Activated CD8-positive, alpha-beta memory T cell treated with anti-CD3 and anti-CD28 coated beads, Interleukin-2, amount 50 U/mL, for 24 hours (primary cell): ENCODE measurements around the gene PDE7B.

ENCODE experiments used
- DNase-seq: peaks from one replicate; pipeline ENCODE4 v3.0.0-alpha.2; 2020; ENCODE audit errors: extremely low read depth

The PDE7B gene

DNA sequence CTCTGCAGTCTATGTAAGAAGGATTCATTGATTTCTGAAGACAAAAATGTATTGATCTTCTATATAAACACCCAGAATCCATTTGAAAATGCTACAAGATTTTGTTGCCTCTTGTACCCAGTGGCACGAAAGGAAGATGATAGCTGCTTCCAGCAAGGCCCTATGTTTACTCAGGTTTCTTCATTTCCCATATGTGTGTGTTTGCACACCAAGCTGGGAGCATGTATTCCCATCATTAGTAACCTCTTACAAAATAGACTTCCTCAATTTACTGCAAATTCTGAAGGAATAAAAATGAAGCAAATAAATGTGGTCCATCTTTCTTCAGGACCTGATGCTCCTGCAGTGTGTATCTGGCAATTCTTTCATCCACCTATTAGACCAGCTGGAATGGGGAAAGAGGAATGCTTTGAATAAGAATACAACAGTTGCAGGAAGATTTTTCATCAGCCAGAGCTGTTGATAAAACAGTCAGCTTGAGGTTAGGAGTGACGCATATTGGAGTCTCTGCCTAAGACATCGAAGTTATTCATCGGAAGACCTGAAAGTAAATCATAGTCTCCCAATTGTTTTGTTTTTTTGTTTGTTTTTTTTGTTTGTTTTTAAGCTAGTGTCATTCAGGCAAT is 132.3 kb downstream of the PDE7B start:
- no peak for DNase-seq

DNA sequence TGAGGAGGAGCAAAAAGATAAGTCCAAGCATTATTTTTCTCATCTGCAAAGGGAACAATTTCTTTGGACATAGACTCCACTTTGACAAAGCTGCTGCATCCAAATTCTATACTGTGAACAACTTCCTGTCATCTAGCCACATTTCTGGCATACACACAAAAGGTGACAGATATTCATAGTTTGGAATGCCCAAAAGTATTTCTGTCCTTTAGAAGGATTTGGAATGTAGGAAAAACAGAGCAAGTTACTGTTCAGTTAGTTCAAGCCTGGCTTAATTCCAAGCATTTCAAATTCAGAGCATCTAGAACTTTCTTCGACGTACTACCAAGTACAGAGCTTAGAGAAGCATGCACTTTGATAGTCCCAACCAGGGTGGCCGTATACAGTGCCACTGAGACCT is 134.0 kb downstream of the PDE7B start:
- DNase-seq, result no peak

DNA sequence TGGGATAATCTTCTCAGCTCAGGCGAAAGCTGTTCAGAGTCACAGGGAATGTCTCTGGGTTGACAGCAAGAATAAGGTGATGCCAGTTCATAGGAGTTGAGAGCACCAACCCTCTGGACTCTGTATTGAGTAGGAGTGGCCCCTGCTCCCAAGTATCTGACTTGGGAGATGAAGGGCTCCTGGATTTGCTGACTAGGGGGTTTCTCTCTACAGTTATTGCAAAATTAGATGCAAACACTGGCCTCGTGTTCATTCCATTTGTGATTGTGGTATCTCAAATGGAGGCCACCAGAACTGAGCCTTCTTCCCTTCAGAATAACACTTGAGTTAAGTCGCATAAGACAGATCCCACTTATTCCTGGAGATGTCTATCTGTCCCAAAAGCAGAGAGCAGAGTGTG is 135.7 kb downstream of the PDE7B start:
- DNase-seq, result no peak

DNA sequence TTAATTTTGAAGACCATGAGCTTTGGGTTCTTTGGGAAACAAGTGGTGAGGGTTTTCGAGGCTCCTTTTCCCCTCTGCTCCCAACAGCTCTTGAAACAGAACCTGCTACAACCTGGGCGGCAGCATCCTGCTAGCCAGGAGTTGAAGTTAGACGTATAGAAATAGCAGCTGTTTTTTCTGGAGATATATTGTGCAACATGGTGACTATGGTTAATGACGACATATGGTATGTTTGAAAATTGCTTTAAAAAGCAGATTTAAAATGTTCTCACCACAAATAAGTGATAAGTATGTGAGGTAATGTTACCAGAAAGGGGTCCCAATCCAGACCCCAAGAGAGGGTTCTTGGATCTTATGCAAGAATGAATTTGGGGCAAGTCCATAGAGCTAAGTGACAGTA is 138.9 kb downstream of the PDE7B start:
- no peak for DNase-seq

DNA sequence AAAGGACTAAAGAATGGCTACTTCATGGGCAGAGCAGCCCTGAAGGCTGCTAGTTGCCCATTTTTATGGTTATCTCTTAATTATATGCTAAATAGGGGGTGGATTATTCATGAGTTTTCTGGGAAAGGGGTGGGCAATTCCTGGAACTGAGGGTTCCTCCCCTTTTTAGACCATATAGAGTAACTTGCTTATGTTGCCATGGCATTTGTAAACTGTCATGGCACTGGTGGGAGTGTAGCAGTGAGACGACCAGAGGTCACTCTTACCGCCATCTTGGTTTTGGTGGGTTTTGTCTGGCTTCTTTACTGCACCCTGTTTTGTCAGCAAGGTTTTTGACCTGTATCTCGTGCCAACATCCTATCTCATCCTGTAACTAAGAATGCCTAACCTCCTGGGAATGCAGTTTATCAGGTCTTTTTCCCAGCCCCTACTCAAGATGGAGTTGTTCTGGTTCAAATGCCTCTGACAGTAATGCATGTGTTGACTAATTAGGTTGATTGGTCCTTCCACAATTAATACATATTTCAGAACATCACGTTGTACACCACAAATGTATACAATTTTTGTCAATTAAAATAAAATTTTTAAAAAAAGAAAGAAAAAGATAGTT is 139.5 kb downstream of the PDE7B start:
- DNase-seq, result no peak

DNA sequence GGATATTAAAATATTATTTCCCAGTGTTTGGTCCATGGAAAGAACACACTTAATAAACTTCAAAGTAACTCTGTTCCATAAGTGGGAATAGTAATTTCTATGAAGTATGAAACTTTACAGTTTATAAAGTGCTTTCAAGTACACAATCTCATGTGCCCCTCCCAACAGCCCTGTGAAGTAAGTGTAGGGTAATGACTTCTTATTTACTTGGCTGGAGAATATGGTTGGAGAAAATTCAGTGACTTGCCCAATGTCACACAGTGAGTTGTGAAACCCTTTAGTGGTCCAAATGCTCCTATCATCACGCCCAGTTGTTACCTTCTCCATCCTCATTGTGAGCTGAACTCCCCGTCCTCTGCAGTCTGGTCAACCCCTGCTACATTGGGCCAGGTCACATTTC is 141.2 kb downstream of the PDE7B start:
- DNase-seq, result no peak

DNA sequence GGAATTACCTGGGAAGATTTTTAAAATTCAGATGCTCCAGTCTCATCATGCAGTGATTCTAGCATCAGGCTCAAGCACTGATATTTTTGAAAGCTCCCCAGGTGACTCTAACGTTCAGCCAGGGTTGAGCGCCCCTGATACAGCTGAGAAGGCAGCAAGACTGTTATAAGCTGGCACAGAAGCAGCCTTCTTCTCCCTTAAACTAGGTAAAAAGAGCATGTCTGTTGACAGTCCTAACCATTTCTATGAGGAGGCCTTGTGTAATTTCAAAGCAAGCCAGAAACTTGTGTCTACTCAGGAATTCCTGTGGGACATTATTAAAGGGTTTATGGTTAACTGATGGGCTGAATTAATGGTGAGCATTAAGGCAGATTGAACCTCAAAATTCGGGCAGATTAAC is 141.9 kb downstream of the PDE7B start:
- DNase-seq, result no peak

DNA sequence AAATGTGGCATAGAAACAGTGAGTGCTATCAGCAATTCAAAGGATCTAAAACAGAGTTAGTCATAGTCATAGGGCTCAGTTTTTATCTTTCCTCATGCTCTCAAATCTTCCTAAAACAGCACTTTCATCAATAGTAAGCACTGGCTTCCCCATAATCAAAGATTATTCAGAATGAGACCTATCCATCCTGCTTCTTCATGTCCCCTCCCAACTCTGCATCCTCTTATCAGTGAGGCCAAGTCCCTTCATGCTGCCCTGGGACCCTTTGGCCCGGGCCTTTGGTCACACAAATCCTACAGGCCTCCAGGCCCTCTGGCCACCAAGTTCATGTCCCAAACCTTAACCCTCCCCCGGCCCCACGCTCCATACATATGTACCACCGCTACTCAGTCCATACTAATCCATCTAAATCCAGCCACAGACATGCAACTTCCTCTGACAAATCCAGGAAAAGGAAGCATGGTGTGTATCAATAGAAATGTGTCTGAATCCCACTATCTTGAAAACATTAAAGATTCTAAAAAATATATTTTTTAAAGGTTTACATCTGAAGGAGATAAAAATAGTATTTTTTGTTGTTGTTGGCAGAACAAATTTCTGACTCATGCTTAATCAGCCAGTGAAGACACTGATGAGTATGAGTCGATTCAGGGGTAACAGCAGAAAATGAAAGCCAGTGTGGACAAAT is 143.5 kb downstream of the PDE7B start:
- no peak for DNase-seq

DNA sequence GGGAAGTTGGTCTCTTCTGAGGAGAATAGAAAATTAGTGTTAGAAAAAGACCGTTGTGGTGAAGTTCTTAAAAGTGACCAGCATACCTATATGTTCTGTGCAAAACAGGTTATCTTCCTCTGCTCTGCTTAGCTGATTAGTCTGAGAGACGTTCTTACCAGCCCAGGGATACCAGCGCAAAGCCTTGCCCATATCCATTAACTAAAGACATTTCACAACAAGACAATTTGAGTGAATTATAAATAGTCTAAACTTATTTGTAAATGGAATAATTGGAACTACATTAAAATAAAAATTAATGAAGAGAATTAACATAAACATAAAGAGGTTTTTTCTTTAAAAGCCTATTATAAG is 144.0 kb downstream of the PDE7B start:
- DNase-seq, result no peak

DNA sequence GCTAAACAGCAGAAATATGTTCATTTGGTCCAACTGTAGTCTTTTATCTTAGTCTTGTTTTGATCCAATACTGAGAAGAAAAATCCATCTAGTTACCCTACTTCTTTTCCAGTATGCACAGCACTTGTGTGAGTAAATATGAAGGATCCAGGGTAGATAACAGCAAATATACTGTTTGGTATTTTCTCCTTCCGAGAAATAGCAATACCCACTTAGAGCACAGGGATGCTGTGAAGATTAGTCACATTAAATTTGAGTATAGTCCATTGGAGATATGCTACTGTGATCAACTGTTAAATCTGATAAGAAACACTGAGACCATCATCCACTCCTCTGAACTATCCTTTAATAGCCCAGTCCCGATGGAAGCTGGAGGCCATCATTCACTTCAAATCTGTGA is 145.2 kb downstream of the PDE7B start:
- DNase-seq, result no peak

DNA sequence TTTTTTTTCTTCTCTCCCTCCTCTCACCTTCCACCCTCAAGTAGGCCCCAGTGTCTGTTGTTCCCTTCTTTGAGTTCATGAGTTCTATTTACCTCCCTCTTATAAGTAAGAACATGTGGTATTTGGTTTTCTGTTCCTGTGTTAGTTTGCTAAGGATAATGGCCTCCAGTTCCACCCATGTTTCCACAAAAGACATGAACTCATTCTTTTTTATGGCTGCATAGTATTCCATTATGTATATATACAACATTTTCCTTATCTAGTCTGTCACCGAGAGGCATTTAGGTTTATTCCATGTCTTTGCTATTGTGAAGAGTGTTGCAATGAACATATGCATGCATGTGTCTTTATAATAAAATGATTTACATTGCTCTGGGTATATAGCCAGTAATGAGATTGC is 147.9 kb downstream of the PDE7B start:
- no peak for DNase-seq

DNA sequence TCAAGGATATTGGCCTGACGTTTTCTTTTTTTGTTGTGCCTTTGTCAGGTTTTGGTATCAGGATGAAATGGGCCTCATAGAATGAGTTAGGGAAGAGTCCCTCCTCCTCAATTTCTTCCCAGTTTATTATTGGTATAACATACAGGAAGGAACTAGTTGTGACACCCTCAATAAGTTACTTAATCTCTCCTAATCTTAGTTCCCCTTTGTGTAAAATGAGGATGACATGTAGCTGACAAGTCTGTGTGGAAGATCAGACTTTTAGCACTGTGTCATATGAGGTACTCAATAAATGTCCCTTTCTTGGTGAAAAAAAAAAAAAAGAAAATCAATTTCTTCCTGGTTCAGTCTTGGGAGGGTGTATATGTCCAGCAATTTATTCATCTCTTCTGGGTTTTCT is 155.8 kb downstream of the PDE7B start:
- no peak for DNase-seq

DNA sequence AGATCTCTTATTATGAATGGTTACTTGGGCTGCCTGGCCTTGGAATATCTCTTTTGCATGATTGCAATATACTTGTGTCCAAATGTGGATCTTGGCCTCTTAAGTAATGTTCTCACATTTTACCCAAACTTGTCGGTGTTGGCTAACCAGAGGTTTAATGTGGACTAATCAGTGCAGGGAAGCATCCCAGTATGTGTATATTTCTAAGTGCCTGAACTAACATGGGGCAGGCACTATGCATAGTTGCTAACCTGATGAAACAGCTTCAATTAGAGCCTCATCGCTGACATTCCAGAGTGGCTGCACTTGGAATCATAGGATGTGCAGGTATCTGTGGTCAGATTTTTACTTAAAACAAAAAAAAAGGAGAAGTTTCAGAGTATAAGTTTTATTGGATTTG is 160.0 kb downstream of the PDE7B start:
- no peak for DNase-seq

DNA sequence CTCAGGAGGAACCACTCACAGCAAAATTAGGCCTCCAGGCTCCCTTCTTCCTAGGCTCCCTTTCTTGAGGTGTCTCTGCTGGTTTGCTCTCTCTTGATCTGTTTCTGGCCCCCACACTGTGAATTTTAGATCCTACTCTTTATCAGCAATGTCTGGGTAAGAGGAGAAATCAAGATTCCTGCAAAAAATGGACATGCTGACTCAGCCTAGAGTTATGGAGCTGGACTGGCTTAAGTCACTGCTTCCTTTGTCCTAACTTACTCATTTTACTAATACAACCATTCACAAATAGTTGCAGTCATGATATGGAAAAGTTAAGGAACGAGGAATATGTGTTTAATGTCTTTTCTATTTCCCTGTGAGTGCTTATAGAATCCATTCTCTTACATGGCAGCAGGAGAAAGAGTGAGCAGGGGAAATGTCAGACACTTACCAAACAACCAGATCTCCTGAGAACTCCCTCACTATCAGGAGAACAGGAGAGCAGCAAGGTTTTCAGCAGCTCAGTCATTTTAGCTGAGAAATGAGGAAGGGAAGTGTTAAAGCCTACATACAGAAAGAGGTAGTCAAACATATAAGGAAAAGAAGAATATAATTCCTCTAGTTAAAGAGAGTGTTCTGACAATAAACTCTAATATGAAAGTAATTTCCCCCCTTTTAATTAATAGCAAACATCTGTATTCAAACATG is 160.8 kb downstream of the PDE7B start:
- no peak for DNase-seq

DNA sequence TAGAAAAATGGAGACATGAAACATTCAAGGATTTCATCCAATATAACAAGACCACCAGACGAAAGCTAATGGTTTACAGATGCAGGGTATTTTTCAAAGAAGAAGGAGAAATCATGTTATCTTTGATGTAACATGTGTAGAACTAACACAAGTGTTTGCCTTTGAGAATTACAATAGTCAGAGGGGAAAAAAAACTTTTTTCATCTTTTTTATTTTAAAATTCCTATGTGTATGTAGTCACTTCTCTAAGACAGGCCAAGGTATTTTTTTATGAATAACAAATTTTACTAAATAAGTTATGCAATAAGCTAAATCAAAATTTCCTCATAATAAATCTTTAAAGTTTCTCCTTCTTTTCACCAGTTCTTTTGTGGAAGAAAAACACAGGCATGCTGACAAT is 161.4 kb downstream of the PDE7B start:
- DNase-seq, result no peak

DNA sequence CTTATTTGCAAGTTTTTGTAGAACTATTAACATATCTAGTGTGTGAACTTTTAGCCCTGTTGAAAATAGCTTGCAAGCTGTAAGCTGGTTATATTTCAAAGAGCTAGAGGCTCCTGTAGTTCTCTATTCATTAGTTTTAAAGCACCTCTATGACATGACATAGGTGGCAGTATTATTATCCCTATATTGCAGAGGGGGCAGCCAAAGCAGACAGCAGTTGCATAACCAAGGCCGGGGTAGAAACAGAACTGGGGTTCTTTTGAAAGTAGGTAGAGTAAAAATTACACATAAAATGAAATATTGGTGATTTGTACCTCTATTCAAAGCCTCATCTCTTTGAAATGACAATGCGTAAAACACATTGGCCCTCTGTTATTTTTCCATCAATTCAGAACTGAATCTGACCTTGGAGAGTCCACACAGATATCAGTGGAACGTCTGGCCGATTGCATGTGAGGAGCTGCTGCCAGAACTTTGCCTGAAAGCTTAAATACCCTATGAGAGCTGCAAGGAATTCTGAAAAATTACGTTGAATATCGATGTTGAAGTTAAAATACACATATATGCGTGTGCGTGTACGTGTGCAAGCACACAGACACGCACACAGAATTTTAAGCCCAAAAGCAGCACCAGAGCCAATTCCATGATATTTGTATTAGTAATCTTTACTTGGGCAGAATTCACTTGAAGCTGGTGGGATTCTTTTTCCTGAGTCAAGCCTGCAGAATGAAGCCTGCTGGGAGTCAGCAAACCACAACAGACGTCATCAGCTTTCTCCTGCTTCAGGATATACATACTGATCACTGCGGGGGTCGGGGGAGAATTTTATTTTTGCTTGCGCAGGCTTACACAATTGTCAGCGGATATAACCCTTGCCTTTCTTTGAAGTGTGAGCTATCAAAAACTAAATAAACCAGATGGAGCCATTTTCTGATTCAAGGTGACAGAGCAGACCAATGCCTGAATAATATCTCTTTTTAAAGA is 163.2 kb downstream of the PDE7B start:
- no peak for DNase-seq

DNA sequence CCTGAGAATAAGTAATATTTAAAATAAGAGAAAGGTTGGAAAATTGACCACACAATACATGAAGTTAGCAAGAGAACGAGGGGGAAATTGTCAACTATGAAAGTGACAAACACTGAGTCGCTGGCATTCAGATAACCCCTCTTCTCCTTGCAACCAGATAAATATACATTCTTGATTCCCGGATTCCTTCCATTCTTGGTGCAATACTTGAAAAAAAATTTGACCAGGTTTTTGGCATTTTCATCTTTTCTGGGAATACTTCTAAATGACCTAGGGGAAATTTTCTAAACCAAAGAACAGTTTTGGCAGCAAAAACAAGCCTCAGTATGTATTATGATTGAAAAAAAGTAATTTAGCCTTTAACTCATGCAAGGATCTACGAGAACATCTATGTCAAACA is 164.0 kb downstream of the PDE7B start:
- DNase-seq, result no peak

DNA sequence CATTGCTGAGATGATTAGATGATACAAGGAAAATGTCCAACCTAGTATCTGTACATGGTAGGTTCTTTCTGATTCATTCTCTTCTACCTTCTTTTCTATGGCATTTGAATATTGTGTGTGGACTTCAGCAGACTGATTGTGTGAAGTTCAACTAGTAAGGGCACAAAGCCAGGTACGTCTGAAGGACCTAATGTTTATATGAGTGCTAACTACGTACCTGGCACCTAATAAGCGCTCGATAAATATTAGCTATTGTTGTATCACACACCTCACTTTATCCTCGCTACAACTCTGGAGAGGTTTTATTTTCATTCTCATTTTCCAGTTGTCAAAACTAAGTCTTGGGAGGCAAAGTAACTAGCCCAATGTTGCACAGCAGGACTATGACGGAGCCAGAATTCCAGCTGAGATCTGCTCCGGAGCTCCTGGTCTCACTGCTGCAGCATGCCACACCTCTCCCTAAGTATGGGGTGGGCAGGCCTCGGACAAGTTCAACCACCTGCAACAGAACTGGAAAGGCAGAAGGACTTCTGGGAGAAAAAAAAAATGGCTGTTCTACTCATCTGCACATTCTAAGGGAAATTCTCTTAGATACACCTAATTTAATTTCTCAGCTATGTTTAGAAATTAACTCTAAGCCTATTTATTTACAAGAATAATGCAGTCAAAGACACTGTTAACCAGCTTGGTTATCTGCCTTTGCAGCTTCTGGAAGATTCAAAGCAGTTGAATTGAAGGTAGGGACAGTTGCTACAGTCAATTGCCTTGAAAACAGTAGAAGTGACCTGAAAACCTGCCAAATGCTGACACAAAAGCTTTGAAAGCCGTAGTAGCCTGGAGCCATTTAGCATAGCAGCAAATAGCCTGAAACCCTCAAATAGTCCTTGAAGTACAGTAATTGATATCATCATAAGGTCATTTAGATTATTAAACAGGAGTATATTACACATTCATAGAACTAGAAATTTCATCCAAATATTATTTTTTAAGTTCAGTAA is 165.0 kb downstream of the PDE7B start:
- no peak for DNase-seq

DNA sequence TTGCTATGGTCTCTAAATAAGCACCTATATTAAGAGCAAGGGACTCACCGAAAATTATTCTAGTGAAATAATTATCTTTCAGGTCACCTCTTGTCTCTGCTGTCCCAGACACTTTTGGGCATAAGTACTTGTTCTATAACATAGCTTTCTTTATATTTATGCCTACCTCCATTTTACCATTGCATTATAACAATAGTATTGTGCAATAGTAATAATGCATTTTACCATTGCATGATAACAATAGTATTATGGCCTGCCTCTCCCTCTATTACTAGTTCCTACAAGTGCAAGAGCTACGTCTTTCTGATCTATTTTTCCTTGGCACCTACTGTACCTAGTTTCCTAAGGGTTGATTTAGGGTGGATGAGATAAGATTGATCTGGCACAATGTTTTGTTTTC is 169.2 kb downstream of the PDE7B start:
- DNase-seq, result no peak

DNA sequence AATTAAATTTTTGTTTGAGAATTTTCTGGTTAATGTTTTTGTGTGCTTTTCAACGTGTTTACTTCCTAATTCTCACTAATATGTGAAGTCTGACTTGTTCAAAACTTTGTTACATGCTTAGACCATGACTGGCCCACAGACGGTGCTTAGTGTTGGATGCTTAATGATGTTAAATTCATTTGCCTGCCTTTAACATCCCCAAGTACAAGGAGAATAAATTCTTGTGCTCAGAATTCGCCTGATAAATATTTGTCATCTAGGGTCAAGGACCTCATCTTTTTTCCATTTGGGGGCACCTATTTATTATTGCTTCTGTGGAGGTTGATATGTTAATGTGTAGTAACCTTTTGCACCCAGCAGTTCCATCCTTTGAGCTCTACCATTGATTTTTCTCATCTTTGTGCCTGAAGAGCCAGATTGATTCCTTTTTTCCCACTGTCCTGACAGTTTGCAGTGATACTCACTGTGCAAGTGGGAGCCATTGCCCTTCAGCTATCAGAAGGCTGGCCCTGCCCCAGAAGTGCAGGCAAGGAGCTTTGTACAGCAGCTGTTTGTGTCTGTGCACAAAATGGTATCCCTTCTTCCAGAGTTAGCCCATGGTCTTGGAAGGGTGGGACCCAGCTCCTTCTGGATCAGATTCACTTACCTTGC is 170.8 kb downstream of the PDE7B start:
- no peak for DNase-seq
